ENCODE data around the gene BCOR.

Gene BCOR

GRCh38 chrX:40081679-40082068 lies 16.1 kb downstream of the BCOR start:
- TF ChIP-seq CREB1 (IDR thresholded peaks at IDR 0.05; ENCODE audit: low read depth) (no peak), RAD21 (IDR thresholded peaks at IDR 0.05; ENCODE audit: low read depth) (no peak), TCF12 (IDR thresholded peaks at IDR 0.05; ENCODE audit: low read depth) (no peak), ZBTB7A (IDR thresholded peaks at IDR 0.05; ENCODE audit: low read depth) (no peak), TEAD4 (IDR thresholded peaks at IDR 0.05) (no peak), YY1 (IDR thresholded peaks at IDR 0.05; ENCODE audit: low read depth) (no peak), MAX (IDR thresholded peaks at IDR 0.05) (no peak), REST (IDR thresholded peaks at IDR 0.05; ENCODE audit: low read depth) (no peak), FOXM1 (IDR thresholded peaks at IDR 0.05; ENCODE audit: borderline replicate concordance, low read depth) (no peak)

- no peak for TF ChIP-seq TEAD4 (IDR thresholded peaks at IDR 0.05)
- no peak for TF ChIP-seq CREB1 (IDR thresholded peaks at IDR 0.05; ENCODE audit: low read depth)
- TF ChIP-seq CEBPB (IDR thresholded peaks at IDR 0.05): no peak
- no peak for TF ChIP-seq TCF12 (IDR thresholded peaks at IDR 0.05; ENCODE audit: low read depth)
- TF ChIP-seq EP300 (IDR thresholded peaks at IDR 0.05; ENCODE audit: borderline replicate concordance): no peak
- TF ChIP-seq REST (IDR thresholded peaks at IDR 0.05; ENCODE audit: low read depth): no peak
- no peak for TF ChIP-seq FOXM1 (IDR thresholded peaks at IDR 0.05; ENCODE audit: borderline replicate concordance, low read depth)
- no peak for TF ChIP-seq EGR1 (IDR thresholded peaks at IDR 0.05)
- no peak for TF ChIP-seq MAX (IDR thresholded peaks at IDR 0.05)
- no peak for TF ChIP-seq YY1 (IDR thresholded peaks at IDR 0.05; ENCODE audit: low read depth)
- no peak for TF ChIP-seq TAF1 (IDR thresholded peaks at IDR 0.05; ENCODE audit: low read depth)
- no peak for TF ChIP-seq ZBTB7A (IDR thresholded peaks at IDR 0.05; ENCODE audit: low read depth)
- TF ChIP-seq RAD21 (IDR thresholded peaks at IDR 0.05; ENCODE audit: low read depth): no peak
Measured at GRCh38 chrX:40080894-40081678, 16.7 kb downstream of the BCOR start.

- no peak for TF ChIP-seq EP300 (IDR thresholded peaks at IDR 0.05; ENCODE audit: borderline replicate concordance)
- TF ChIP-seq CEBPB (IDR thresholded peaks at IDR 0.05): no peak
- TF ChIP-seq ZBTB7A (IDR thresholded peaks at IDR 0.05; ENCODE audit: low read depth): no peak
- TF ChIP-seq YY1 (IDR thresholded peaks at IDR 0.05; ENCODE audit: low read depth): no peak
- no peak for TF ChIP-seq FOXM1 (IDR thresholded peaks at IDR 0.05; ENCODE audit: borderline replicate concordance, low read depth)
- no peak for TF ChIP-seq TEAD4 (IDR thresholded peaks at IDR 0.05)
- TF ChIP-seq CREB1 (IDR thresholded peaks at IDR 0.05; ENCODE audit: low read depth): no peak
- no peak for TF ChIP-seq USF1 (IDR thresholded peaks at IDR 0.05)
- TF ChIP-seq EGR1 (IDR thresholded peaks at IDR 0.05): no peak
- no peak for TF ChIP-seq NFIC (IDR thresholded peaks at IDR 0.05)
- no peak for TF ChIP-seq TAF1 (IDR thresholded peaks at IDR 0.05; ENCODE audit: low read depth)
Measured at GRCh38 chrX:40079572-40079971, 18.2 kb downstream of the BCOR start.

GRCh38 chrX:40078489-40079227 lies 19.1 kb downstream of the BCOR start:
- no peak for TF ChIP-seq CREB1 (IDR thresholded peaks at IDR 0.05; ENCODE audit: low read depth)
- TF ChIP-seq TEAD4 (IDR thresholded peaks at IDR 0.05): no peak
- TF ChIP-seq EP300 (IDR thresholded peaks at IDR 0.05; ENCODE audit: borderline replicate concordance): no peak
- no peak for TF ChIP-seq YY1 (IDR thresholded peaks at IDR 0.05; ENCODE audit: low read depth)
- TF ChIP-seq ZBTB7A (IDR thresholded peaks at IDR 0.05; ENCODE audit: low read depth): no peak
- no peak for TF ChIP-seq RAD21 (IDR thresholded peaks at IDR 0.05; ENCODE audit: low read depth)
- TF ChIP-seq TAF1 (IDR thresholded peaks at IDR 0.05; ENCODE audit: low read depth): no peak
- no peak for TF ChIP-seq EGR1 (IDR thresholded peaks at IDR 0.05)
- no peak for TF ChIP-seq FOXM1 (IDR thresholded peaks at IDR 0.05; ENCODE audit: borderline replicate concordance, low read depth)
- TF ChIP-seq TCF12 (IDR thresholded peaks at IDR 0.05; ENCODE audit: low read depth): no peak
- no peak for TF ChIP-seq NFIC (IDR thresholded peaks at IDR 0.05)

GRCh38 chrX:40077906-40078305 lies 19.9 kb downstream of the BCOR start:
- TF ChIP-seq USF1 (IDR thresholded peaks at IDR 0.05): no peak
- TF ChIP-seq NFIC (IDR thresholded peaks at IDR 0.05): no peak
- TF ChIP-seq YY1 (IDR thresholded peaks at IDR 0.05; ENCODE audit: low read depth): no peak
- no peak for TF ChIP-seq FOXM1 (IDR thresholded peaks at IDR 0.05; ENCODE audit: borderline replicate concordance, low read depth)
- TF ChIP-seq CREB1 (IDR thresholded peaks at IDR 0.05; ENCODE audit: low read depth): no peak
- TF ChIP-seq EP300 (IDR thresholded peaks at IDR 0.05; ENCODE audit: borderline replicate concordance): no peak
- no peak for TF ChIP-seq RAD21 (IDR thresholded peaks at IDR 0.05; ENCODE audit: low read depth)
- TF ChIP-seq ZBTB7A (IDR thresholded peaks at IDR 0.05; ENCODE audit: low read depth): no peak

Data from Ishikawa (cell line).